Urothelium cell line (cell line): ENCODE measurements around the gene TMEM198.

ENCODE experiments used
- DNase-seq: peaks from one replicate; pipeline ENCODE4 v3.0.0; 2011; ENCODE audit warnings: low spot score, mixed read lengths
- FAIRE-seq: peaks from 2 replicates; lab custom pipeline; 2011; peaks lifted over from hg19 to GRCh38; lab: Jason Lieb, UNC

TMEM198 gene, protein sequence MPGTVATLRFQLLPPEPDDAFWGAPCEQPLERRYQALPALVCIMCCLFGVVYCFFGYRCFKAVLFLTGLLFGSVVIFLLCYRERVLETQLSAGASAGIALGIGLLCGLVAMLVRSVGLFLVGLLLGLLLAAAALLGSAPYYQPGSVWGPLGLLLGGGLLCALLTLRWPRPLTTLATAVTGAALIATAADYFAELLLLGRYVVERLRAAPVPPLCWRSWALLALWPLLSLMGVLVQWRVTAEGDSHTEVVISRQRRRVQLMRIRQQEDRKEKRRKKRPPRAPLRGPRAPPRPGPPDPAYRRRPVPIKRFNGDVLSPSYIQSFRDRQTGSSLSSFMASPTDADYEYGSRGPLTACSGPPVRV

GRCh38 chr2:219543596-219544358, at the start of gene TMEM198, which contains the start of gene CHPF:
TMEM198 (plus strand) TSS chr2:219544028; CDS start chr2:219544728, 700 bp downstream.
CHPF (minus strand) TSS chr2:219543809; CDS start chr2:219543538, 271 bp downstream.
- DNase-seq (peak; percentile 98), FAIRE-seq (peak; percentile 90)

- FAIRE-seq (no peak), DNase-seq (no peak)
Measured at GRCh38 chr2:219494952-219495530, 48.8 kb upstream of the TMEM198 start.

DNA sequence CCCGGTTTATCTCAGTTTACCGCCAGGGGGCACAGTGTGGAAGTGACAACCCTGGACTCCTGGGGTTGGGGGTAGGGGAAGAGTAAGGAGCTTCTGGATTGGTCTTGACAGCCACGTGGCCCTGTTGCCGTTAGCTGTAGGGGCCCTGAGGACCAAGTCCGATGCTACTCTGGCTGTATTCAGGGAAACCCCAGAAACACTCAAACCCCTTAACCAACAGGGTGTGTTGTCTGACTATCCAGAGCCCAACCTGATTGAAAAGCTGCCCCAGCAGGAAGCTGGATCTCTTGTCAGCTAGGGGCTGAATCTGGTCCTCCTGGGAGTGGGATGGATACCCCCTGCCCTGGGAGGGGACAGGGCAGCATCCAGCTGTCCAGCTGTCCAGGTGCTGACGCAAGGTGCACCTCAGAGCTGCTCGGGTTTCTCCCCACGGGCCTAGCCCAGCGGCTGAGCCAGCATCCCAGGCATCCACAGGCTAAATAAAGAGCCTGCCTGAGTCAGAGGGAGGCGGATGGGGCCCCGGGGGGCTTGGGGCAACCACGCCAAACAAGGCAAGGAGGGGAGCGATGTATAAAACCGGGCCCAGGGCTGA, 48.2 kb upstream of the TMEM198 start:
- peak; percentile 71 for DNase-seq
- no peak for FAIRE-seq

DNA sequence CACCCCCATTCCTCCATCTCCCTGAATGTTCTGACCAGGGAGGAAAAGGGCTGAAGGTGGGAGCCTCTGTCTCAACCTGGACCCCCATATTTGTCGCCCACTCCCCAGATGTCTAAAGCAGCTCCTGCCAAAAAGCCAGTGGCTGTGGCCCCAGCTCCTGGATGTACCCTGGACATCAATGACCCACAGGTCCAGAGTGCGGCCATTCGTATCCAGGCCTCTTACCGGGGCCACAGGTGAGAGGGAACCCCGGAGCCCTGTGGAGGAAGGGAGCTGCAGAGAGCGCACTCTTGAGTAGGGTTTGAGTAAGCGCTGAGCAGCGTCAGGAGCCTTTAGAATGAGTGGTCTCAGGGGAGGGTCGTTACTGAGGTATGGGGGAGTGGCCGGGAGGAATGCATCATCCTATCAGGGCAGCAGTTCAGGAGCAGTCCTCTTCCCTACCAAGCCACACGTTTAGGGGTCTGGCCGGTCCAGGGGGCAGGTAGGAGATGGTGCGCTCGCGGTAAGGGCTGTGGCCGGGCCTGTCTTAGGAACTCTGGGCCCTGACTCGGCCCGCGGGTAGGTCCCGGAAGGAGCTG, 47.5 kb upstream of the TMEM198 start:
- FAIRE-seq (no peak), DNase-seq (no peak)

GRCh38 chr2:219496825-219497494, 46.9 kb upstream of the TMEM198 start:
- FAIRE-seq (no peak), DNase-seq (no peak)

GRCh38 chr2:219497495-219498279, 46.1 kb upstream of the TMEM198 start:
- FAIRE-seq (peak; percentile 44), DNase-seq (peak; percentile 80)

DNA sequence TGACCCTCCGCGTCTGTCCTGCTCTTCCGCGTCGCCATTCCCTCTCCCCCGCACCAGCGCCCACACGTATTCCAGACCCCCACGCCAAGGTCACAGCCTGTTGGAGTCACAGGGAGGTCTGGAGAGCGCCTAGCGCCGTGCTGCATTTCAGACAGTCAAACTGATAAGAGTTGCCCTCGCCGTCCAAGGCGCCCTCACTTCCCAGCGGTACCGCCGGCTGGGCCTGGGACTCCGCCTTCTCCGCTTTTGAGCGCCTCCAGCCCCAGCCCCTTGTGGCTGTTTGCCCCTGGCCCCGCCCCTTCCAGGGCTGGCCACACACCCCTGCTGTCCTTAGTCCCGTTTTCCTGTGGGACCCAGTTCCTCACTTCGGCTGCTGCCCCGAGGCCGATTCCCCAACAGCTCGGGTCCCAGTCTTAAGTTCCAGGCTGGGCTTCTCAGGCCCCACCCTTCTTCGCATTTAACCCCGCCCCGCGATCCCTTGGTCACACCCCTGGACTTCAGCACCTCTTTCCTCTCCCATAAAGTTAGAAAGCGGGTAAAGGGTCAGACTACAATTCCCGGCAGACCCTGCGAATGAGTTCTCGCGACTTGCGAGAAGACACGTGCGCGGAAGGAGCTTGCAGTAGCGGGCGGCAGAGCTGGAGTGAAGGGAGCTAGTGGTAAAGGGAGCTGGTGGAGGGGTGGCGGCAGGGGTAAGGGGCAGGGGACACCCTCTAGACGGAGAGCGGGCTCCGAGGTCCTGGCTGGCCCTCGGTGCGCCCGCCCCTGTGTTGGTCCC, 45.4 kb upstream of the TMEM198 start, which contains the start of gene GMPPA:
Gene GMPPA, plus strand, starts transcription at position 612 of the 778 bp plus-strand sequence. CDS start 1,085 bp downstream, outside the sequence.
- DNase-seq (peak; percentile 96), FAIRE-seq (peak; percentile 48)

- no peak for FAIRE-seq
Measured at GRCh38 chr2:219499058-219499307, 44.8 kb upstream of the TMEM198 start.

GRCh38 chr2:219499555-219499954, 44.3 kb upstream of the TMEM198 start:
- DNase-seq, result no peak
- no peak for FAIRE-seq

More at GRCh38 chr2:219499058-219499307, 44.8 kb upstream of the TMEM198 start:
- no peak for DNase-seq

DNA sequence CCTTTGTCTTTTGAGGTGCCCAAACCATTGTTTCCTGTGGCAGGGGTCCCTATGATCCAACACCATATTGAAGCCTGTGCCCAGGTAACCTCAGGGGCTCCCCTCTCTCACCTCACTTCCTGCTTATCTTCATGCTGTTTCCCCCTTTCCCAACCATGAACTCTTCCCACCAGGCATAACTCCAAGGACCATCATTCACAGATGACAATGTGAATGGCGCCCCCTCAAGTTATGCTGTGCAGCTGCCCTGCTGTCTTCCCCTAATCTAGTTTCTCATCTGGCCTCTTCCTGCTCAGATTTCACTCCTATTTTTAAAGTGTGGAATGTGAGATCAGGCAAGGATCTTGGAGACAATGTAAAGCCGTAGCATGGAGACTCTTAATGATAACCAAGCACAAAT, 43.7 kb upstream of the TMEM198 start:
- no peak for FAIRE-seq

GRCh38 chr2:219501849-219502248, 42.0 kb upstream of the TMEM198 start:
- no peak for FAIRE-seq
- DNase-seq, result no peak

More for the DNA sequence above, 43.7 kb upstream of the TMEM198 start:
- DNase-seq, result no peak

DNA sequence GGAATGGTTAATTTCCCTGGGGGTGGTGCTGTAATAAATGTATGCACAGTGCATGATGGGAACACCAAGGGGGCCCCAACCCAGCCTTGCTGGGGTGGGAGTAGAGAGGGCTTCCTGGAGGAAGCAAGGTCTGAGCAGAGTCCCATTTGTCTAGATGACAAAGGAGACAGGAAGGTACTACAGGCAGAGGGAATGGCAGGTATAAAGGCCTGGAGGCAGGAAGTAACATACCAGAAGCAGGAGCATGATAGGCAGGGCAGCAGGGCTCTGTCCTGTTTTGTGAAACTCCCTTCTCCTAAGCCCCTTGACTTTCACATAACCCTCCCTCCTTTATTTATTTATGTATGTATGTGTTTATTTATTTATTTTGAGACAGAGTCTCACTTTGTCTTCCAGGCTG, 41.2 kb upstream of the TMEM198 start:
- FAIRE-seq (no peak), DNase-seq (no peak)

- DNase-seq (no peak), FAIRE-seq (no peak)
Measured at GRCh38 chr2:219505585-219505984, 38.2 kb upstream of the TMEM198 start.

GRCh38 chr2:219506153-219506801, 37.6 kb upstream of the TMEM198 start:
- DNase-seq, result no peak
- no peak for FAIRE-seq

DNA sequence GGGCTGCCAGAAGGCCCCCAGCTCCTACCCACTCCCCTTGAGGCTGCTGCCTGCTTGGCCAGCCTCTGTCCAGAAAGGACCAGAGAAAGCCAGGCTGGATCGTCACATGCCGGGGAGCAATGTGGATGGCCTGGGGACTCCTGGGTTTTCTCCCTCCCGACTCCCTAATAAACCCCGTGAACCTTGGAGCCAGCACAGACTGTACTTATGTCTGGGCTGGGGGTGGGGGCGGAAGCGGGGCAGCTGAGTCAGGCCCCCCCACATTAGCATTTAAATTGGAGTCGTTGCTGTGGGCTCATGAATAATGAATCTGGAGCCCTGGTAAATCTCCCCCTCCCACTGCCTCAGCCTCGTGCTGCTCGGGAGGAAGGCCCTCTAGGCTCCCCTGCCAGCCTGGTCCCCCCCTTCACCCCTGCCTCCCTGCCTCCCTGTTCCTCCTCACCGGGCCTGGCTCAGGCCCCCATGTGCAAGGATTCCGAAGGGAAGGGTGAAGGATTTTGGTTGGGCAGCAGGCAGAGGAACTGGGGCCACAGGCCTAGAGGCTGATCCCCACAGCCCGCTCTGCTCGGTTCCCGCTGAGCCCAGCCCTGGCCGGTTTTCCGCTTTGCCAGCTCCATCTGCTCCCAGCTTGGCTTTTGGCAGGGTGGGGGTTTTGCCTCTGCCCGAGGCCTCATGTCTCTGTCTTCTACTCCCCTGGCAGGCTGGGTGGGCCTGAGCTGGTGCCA, 36.9 kb upstream of the TMEM198 start:
- no peak for FAIRE-seq
- no peak for DNase-seq

DNA sequence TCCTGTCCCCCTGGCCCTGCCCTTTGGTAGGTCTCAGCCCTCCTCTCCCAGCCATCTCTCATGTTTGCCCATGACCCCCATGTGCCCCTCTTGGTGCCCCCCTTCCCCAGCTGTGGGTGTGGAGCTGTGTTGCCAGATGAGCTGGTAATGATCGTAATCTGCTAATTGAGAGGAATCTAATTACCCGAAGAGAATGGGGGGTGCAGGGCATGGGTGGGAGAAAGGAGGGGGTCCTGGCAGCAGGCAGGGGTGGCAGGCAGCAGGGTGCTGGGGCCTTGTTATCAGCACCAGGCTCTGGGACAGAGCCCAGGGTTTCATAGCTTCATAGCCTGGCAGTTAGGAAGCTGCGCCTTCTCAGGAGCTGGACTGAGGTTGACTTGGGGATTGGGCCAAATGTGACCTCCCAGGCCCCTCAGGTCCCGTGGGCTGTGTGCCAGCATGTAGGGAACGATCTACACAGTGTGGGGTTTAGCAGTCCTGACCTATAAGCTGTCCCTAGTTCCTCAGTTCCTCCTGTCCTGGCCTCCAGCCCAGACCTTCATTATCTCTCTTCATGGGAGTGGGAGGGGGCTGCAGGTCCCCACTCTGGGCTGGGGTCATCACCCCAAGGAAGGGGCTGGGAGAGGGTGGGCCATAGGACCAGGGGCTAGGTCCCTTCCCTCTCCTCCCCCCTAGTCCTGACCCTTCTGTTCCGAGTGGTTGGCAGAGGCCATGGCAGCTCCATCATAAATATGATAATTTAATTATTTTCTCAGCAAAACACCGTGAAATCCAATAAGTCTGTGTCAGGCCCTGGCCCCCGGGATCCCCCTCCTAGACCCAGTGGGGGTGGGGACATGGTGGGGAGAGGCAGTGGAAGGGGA, 36.0 kb upstream of the TMEM198 start:
- no peak for FAIRE-seq
- DNase-seq, result no peak

- FAIRE-seq, result no peak
Measured at GRCh38 chr2:219508444-219508734, 35.4 kb upstream of the TMEM198 start.

More at GRCh38 chr2:219508444-219508734, 35.4 kb upstream of the TMEM198 start:
- DNase-seq, result no peak
